Neural cell (in vitro differentiated cells): Measurements from ENCODE around the gene SLC41A3.

ENCODE experiments used
- CTCF ChIP-seq: fragments of 450-650 bp; IDR thresholded peaks from 2 replicates; pipeline ENCODE4 v1.5.1; 2014; ENCODE audit warnings: antibody characterized with exemption, mild to moderate bottlenecking, moderate library complexity; ENCODE audit not compliant: poor library complexity, severe bottlenecking
- EP300 ChIP-seq: fragments of 450-650 bp; conservative IDR thresholded peaks from 2 replicates; pipeline ENCODE4 v1.6.1; 2014; ENCODE audit warnings: antibody characterized with exemption, mild to moderate bottlenecking, moderate library complexity; ENCODE audit not compliant: poor library complexity, severe bottlenecking
- EZH2 ChIP-seq: fragments of 200-600, 300-800 bp; shearing (Covaris generic), sonication (generic); IDR thresholded peaks from 2 replicates; pipeline ENCODE4 v1.6.1; 2014; ENCODE audit warnings: antibody characterized with exemption, low read length, borderline replicate concordance, mild to moderate bottlenecking; ENCODE audit not compliant: insufficient read depth, poor library complexity, severe bottlenecking
- MXI1 ChIP-seq: fragments of 450-650 bp; conservative IDR thresholded peaks from 2 replicates; pipeline ENCODE4 v1.6.1; 2014; ENCODE audit warnings: antibody characterized with exemption, mild to moderate bottlenecking; ENCODE audit not compliant: poor library complexity, severe bottlenecking
- POLR2AphosphoS5 ChIP-seq: IDR thresholded peaks from 2 replicates; pipeline ENCODE4 v1.6.1; 2012
- RAD21 ChIP-seq: fragments of 450-650 bp; conservative IDR thresholded peaks from 2 replicates; pipeline ENCODE4 v1.6.1; 2014; ENCODE audit warnings: antibody characterized with exemption, mild to moderate bottlenecking, moderate library complexity
- REST ChIP-seq: IDR thresholded peaks from 2 replicates; pipeline ENCODE4 v1.6.1; 2012; ENCODE audit warnings: borderline replicate concordance

DNA sequence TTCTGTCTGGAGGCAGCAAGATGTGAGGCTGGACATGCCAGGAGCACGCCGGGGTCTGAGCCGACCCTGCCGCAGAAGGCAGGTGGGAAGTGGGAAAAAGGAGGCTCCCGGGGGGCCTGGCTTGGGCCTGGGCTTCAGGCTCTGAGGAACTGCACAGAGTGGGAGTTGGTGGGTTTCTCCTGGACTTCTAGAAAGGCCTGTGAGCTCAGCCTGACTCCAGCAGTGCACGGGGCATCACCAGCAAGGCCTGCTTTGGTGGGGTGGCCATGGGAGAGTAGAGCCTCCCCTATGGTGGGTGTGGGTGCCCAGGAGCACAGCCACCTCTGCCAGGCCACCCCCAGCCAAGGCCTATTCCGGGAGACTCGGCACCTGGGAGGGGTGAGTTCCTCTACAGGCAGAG, 18.1 kb upstream of the SLC41A3 start:
- no peak for TF ChIP-seq CTCF
- TF ChIP-seq POLR2AphosphoS5, result no peak
- no peak for TF ChIP-seq EP300
- no peak for TF ChIP-seq REST
- TF ChIP-seq EZH2, result no peak
- TF ChIP-seq MXI1, result no peak
- no peak for TF ChIP-seq RAD21
